ENCODE data around the gene MTX1. TPM values are rescaled to one million over a fixed set of nuclear protein-coding genes. Genes with fewer than 3 reads are reported as not detected.
A peak's percentile ranks its signal among the peaks of the same experiment; 100 is the strongest.

Gene MTX1
- polyA plus RNA-seq, 1 experiment = 44.6 TPM

- CTCF ChIA-PET = interaction anchor here (0.7 to 4.2 kb wide), 8 partner anchors 11 to 56 kb away, joined by 3 to 69 read pairs (median 14); partner anchors contain the start of genes KRTCAP2, MTX1, THBS3 and TRIM46
- TF ChIP-seq CTCF (IDR thresholded peaks at IDR 0.05; ENCODE audit: low read depth, low read length) = no peak
- no peaks in the 10 kb centered on the region for H3K27me3 ChIP-seq (ENCODE audit: control insufficient read depth, insufficient read depth, low read length)
- no peaks in the 10 kb centered on the region; the same call in 1 of the 2 replicates for H3K9me3 ChIP-seq (ENCODE audit: control insufficient read depth, insufficient read depth, low read length)
- H3K27ac ChIP-seq (ENCODE audit: low read depth, low read length) = no peak overlapping the region
- H3K4me3 ChIP-seq (ENCODE audit: low read depth, low read length) = peak overlapping the region; percentile 64
- POLR2A ChIA-PET = interaction anchor here (1.1 to 1.9 kb wide), 3 partner anchors 12 to 29 kb away, joined by 5 to 10 read pairs (median 9); partner anchors contain the start of genes KRTCAP2 and THBS3
- no peak for DNase-seq (ENCODE audit: low read depth, low spot score)
These were observed 13.0 kb upstream of the MTX1 start for GRCh38 chr1:155195201-155196102.

GRCh38 chr1:155196103-155196892 lies 12.2 kb upstream of the MTX1 start:
- ChIA-PET CTCF (interaction anchor here (0.7 to 3.7 kb wide), 4 partner anchors 11 to 55 kb away, joined by 3 to 20 read pairs (median 6); partner anchors contain the start of gene KRTCAP2), POLR2A (no interaction called here)
- Histone ChIP-seq H3K27ac (ENCODE audit: low read depth, low read length) (no peak overlapping the region), H3K27me3 (ENCODE audit: control insufficient read depth, insufficient read depth, low read length) (no peaks in the 10 kb centered on the region), H3K9me3 (ENCODE audit: control insufficient read depth, insufficient read depth, low read length) (no peaks in the 10 kb centered on the region; the same call in 1 of the 2 replicates), H3K4me3 (ENCODE audit: low read depth, low read length) (peak overlapping the region; percentile 64)
- no peak for TF ChIP-seq CTCF (IDR thresholded peaks at IDR 0.05; ENCODE audit: low read depth, low read length)
- no peak for DNase-seq (ENCODE audit: low read depth, low spot score)

GRCh38 chr1:155196893-155197638 lies 11.4 kb upstream of the MTX1 start:
- H3K4me3 ChIP-seq (ENCODE audit: low read depth, low read length) = no peak overlapping the region
- CTCF ChIA-PET = interaction anchor here (0.5 to 1.4 kb wide), 3 partner anchors 10 to 652 kb away, joined by 3 to 5 read pairs (median 4); partner anchors contain the start of gene KRTCAP2
- H3K9me3 ChIP-seq (ENCODE audit: control insufficient read depth, insufficient read depth, low read length) = no peaks in the 10 kb centered on the region; the same call in 1 of the 2 replicates
- H3K27me3 ChIP-seq (ENCODE audit: control insufficient read depth, insufficient read depth, low read length) = no peaks in the 10 kb centered on the region
- POLR2A ChIA-PET = no interaction called here
- no peak for TF ChIP-seq CTCF (IDR thresholded peaks at IDR 0.05; ENCODE audit: low read depth, low read length)
- H3K27ac ChIP-seq (ENCODE audit: low read depth, low read length) = no peak overlapping the region
- no peak for DNase-seq (ENCODE audit: low read depth, low spot score)

- Histone ChIP-seq H3K9me3 (ENCODE audit: control insufficient read depth, insufficient read depth, low read length) (no peaks in the 10 kb centered on the region; the same call in 1 of the 2 replicates), H3K27ac (ENCODE audit: low read depth, low read length) (no peak overlapping the region), H3K4me3 (ENCODE audit: low read depth, low read length) (no peak overlapping the region), H3K27me3 (ENCODE audit: control insufficient read depth, insufficient read depth, low read length) (no peaks in the 10 kb centered on the region)
- ChIA-PET POLR2A (no interaction called here), CTCF (interaction anchor here (1.1 to 1.4 kb wide), 2 partner anchors 9 to 25 kb away, joined by 3 to 4 read pairs; partner anchors contain the start of gene KRTCAP2)
- no peak for TF ChIP-seq CTCF (IDR thresholded peaks at IDR 0.05; ENCODE audit: low read depth, low read length)
- no peak for DNase-seq (ENCODE audit: low read depth, low spot score)
These were observed 10.5 kb upstream of the MTX1 start for GRCh38 chr1:155197901-155198546.

All from AG04450 (cell line).